ENCODE measurements around the gene GTPBP10.

GRCh38 chr7:90403174-90404113 is 56.9 kb downstream of the GTPBP10 start, which contains the start of gene CLDN12:
- TF ChIP-seq POLR2AphosphoS5 (IDR thresholded peaks at IDR 0.05) (peak; percentile 48 to 80 (median 78)), CTCF (IDR thresholded peaks at IDR 0.05) (no peak), POLR2A (IDR thresholded peaks at IDR 0.05) (peak in 1 of 2 donors; percentile 47), EP300 (IDR thresholded peaks at IDR 0.05) (peak in 3 of 4 donors; percentile 10 to 69 (median 49))

All from sigmoid colon (tissue), 4 donors.